Stimulated activated CD4-positive, alpha-beta T cell treated with anti-CD3 and anti-CD28 coated beads, Interleukin-12 subunit alpha, Interleukin-12 subunit beta, amount 100 ng/mL, for 24 hours (primary cell): ENCODE measurements around the gene CCDC137.
A peak's percentile ranks its signal among the peaks of the same experiment; 100 is the strongest.
"Not testable (repeated sequence)": the region's sequence is repeated elsewhere in the genome, so short reads cannot be mapped to it uniquely, and the experiment has no call there.

Experiments
- DNase-seq, 2 experiments: peaks; one replicate each; pipeline ENCODE4 v3.0.0-alpha.2; 2020; ENCODE audit warnings: low read depth in 2 of 2

CCDC137 gene

GRCh38 chr17:81651692-81652091 lies 14.8 kb upstream of the CCDC137 start:
- DNase-seq = no peak

- no peak for DNase-seq
Measured at GRCh38 chr17:81652906-81653771, 13.4 kb upstream of the CCDC137 start.

GRCh38 chr17:81655378-81656117 lies 11.0 kb upstream of the CCDC137 start:
- DNase-seq = no peak

GRCh38 chr17:81656118-81656743 lies 10.3 kb upstream of the CCDC137 start, which contains the start of gene PDE6G:
Gene PDE6G (minus strand): TSS chr17:81656542. CDS start chr17:81653305, 3,237 bp downstream.
- no peak for DNase-seq

- DNase-seq = no peak
Measured at GRCh38 chr17:81656835-81657234, 9.7 kb upstream of the CCDC137 start.

- no peak for DNase-seq
Measured at GRCh38 chr17:81659038-81659437, 7.5 kb upstream of the CCDC137 start.

- no peak for DNase-seq
Measured at GRCh38 chr17:81660441-81660840, 6.1 kb upstream of the CCDC137 start.

- no peak for DNase-seq
Measured at GRCh38 chr17:81662002-81662401, 4.5 kb upstream of the CCDC137 start.

- no peak for DNase-seq
Measured at GRCh38 chr17:81664051-81664470, 2.5 kb upstream of the CCDC137 start.

- peak; percentile 43 to 64 for DNase-seq
Measured at GRCh38 chr17:81665205-81666091, 1.1 kb upstream of the CCDC137 start.

- no peak for DNase-seq
Measured at GRCh38 chr17:81666092-81666341, 520 bp upstream of the CCDC137 start.

GRCh38 chr17:81667754-81668153 lies 1.2 kb downstream of the CCDC137 start:
- no peak for DNase-seq

GRCh38 chr17:81672504-81672903 lies 6.0 kb downstream of the CCDC137 start:
- DNase-seq = no peak

- DNase-seq = no peak
Measured at GRCh38 chr17:81672954-81673353, 6.4 kb downstream of the CCDC137 start.

GRCh38 chr17:81673561-81674258 lies 7.2 kb downstream of the CCDC137 start:
- no peak for DNase-seq

GRCh38 chr17:81675515-81676221 lies 9.1 kb downstream of the CCDC137 start:
- not testable (repeated sequence) for DNase-seq

GRCh38 chr17:81676906-81677305 lies 10.4 kb downstream of the CCDC137 start:
- DNase-seq = no peak

GRCh38 chr17:81680150-81680549 lies 13.6 kb downstream of the CCDC137 start:
- no peak for DNase-seq

GRCh38 chr17:81681672-81682071 lies 15.1 kb downstream of the CCDC137 start:
- DNase-seq = no peak

GRCh38 chr17:81682565-81683207 lies 16.1 kb downstream of the CCDC137 start:
- no peak for DNase-seq
